Brain microvascular endothelial cell (primary cell): ENCODE measurements around the gene VPS39.

Source experiments
- DNase-seq: peaks from one replicate; pipeline ENCODE4 v3.0.0-alpha.2; 2020
- H3K27ac ChIP-seq: fragments of 250-450 bp; sonication (Bioruptor Pico); 2 replicates; pipeline ENCODE4 v1.5.1; 2020; ENCODE audit warnings: mild to moderate bottlenecking, moderate library complexity
- H3K27me3 ChIP-seq: fragments of 250-450 bp; sonication (Bioruptor Pico); replicated peaks from 2 replicates; pipeline ENCODE4 v1.5.1; 2020; ENCODE audit warnings: mild to moderate bottlenecking
- H3K36me3 ChIP-seq: fragments of 250-450 bp; sonication (Bioruptor Pico); replicated peaks from 2 replicates; pipeline ENCODE4 v1.5.1; 2020; ENCODE audit warnings: mild to moderate bottlenecking
- H3K4me3 ChIP-seq: 2 replicates; pipeline ENCODE4 v1.5.1; 2011; ENCODE audit warnings: low read depth, mild to moderate bottlenecking, control low read depth, low read length, moderate library complexity
- in situ Hi-C: cut with HindIII; loops from 2 replicates; pipeline ENCODE4 v1.10.0; 2017; ENCODE audit warnings: low sequenced_read_pairs, low pct_ligation_motif_present
- TF ChIP-seq, protein P1 (sequence below): IDR thresholded peaks from 2 replicates; pipeline ENCODE4 v1.5.1; 2011; ENCODE audit warnings: low read depth, mild to moderate bottlenecking, moderate library complexity, low read length, control low read depth, inconsistent platforms; ENCODE audit errors: missing control alignments

The VPS39 gene

DNA sequence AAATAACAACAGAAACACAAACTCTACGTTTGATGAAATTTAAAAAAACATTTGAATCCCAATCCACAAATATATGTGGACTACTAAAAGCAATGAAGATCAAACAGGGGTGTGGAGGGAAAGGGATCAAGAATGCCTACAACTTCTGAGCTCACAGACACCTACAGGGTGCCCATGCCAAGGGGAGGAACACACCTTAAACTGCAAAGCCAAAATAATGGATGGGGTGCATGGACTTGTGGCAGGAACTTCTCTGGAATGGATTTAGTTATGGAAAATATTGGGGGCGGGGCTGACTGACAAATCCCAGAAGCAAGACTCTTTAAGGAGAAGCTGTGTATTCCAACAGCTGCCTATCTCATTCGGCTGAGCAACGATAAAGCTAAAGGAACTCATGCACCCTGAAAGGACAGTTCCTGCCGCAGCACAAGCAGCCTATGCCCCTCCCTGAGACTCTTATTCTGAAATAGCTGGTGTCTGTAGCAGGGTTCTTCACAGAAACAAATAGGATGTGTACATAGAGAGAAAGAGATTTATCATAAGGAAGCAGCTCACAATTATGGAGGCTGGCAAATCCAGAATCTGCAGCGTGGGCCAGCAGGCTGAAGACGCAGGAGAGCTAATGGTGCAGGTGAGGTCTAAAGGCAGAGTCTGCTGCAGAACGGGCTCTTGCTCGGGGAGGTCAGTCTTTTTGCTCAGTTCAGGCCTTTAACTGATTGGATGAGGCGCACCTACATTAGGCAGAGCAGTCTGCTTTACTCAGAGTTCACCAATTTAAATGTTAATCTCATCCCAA lies 89.3 kb downstream of the VPS39 start:
- peaks cover 17% of the 10 kb centered on the region for H3K27me3 ChIP-seq
- in situ Hi-C loops, result no loop called here
- H3K4me3 ChIP-seq, result no peak overlapping the region
- DNase-seq, result no peak
- no peaks in the 10 kb centered on the region for H3K36me3 ChIP-seq
- H3K27ac ChIP-seq, result no peak overlapping the region
- TF ChIP-seq, protein P1, sequence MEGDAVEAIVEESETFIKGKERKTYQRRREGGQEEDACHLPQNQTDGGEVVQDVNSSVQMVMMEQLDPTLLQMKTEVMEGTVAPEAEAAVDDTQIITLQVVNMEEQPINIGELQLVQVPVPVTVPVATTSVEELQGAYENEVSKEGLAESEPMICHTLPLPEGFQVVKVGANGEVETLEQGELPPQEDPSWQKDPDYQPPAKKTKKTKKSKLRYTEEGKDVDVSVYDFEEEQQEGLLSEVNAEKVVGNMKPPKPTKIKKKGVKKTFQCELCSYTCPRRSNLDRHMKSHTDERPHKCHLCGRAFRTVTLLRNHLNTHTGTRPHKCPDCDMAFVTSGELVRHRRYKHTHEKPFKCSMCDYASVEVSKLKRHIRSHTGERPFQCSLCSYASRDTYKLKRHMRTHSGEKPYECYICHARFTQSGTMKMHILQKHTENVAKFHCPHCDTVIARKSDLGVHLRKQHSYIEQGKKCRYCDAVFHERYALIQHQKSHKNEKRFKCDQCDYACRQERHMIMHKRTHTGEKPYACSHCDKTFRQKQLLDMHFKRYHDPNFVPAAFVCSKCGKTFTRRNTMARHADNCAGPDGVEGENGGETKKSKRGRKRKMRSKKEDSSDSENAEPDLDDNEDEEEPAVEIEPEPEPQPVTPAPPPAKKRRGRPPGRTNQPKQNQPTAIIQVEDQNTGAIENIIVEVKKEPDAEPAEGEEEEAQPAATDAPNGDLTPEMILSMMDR, result no peak

DNA sequence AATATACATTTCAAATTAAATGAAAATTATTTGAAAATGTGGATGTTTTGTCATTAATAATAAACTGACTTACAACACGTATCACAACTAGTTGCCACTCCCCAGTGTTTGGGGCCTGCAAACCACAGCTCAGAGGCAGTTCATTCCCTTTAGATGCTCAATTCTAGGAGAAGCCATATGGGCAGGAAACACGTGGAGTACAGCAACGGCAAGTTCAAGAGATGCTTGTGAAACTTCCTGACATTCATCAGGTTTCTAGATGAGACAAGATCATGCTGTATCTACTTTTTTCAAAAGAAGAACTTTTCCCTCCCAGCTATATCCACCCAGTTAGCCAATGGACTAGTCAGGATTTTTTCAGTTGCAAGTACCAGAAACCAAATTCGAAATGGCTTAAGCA lies 96.2 kb downstream of the VPS39 start:
- in situ Hi-C loops, result no loop called here
- H3K4me3 ChIP-seq, result no peak overlapping the region

DNA sequence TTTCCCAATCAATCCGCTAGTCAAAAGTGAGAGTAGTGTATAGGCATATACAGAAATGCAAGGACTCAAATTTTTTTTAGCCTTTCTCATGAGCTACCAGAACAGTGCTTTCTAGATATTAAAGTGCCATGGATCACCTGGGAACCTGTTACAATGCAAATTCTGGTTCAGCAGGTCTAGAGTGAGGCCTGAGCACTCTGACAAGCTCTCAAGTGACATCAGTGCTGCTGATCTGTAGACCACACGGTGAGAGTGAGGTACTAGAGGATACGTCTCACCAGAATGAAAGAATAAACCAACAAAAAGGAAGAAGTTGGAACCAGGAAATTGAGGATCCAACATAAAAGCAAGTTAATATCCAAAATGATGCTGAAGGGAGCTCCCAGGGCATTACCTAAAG lies 97.7 kb downstream of the VPS39 start:
- H3K27me3 ChIP-seq, result peaks cover 2% of the 10 kb centered on the region
- in situ Hi-C loops, result no loop called here
- no peaks in the 10 kb centered on the region for H3K36me3 ChIP-seq
- TF ChIP-seq, protein P1, result no peak
- DNase-seq, result no peak
- H3K4me3 ChIP-seq, result no peak overlapping the region
- no peak overlapping the region for H3K27ac ChIP-seq

More for the DNA sequence above, 96.2 kb downstream of the VPS39 start:
- Histone ChIP-seq H3K27me3 (peaks cover 3% of the 10 kb centered on the region), H3K36me3 (no peaks in the 10 kb centered on the region), H3K27ac (no peak overlapping the region)
- DNase-seq, result no peak
- TF ChIP-seq, protein P1, result no peak

DNA sequence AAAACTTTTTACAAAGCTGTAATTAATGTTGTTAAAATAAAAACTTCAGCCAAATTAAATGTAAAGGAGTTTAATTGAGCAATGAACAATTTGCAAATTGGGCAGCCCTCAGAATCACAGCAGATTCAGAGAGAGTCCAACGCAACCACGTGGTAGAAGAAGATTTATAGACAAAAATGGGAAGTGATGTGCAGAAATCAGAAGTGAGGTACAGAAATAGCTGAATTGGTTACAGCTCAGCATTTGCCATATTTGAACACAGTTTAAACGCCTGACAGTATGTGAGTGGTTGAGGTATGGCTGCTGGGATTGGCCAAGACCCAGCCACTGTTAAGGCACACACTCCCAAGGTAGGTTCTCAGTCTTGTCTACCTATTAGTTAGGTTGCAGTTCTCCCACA lies 99.3 kb downstream of the VPS39 start:
- no peaks in the 10 kb centered on the region for H3K36me3 ChIP-seq
- no peak overlapping the region for H3K4me3 ChIP-seq
- no peak overlapping the region for H3K27ac ChIP-seq
- DNase-seq, result no peak
- TF ChIP-seq, protein P1, result no peak
- in situ Hi-C loops, result no loop called here
- H3K27me3 ChIP-seq, result no peaks in the 10 kb centered on the region
